Measurements from ENCODE around the gene TPSAB1. TPM values are rescaled to one million over a fixed set of nuclear protein-coding genes. Genes with fewer than 3 reads are reported as not detected.
"Not testable (repeated sequence)": the region's sequence is repeated elsewhere in the genome, so short reads cannot be mapped to it uniquely, and the experiment has no call there.

TPSAB1 gene
- 156 TPM for total RNA-seq
- polyA plus RNA-seq (ENCODE audit: insufficient read depth, low read depth, low replicate concordance) = 1.6 TPM
- long read RNA-seq, donor 1 = 0 reads
- long read RNA-seq, donor 2 = 0 reads
- long read RNA-seq, donor 3 = 0 reads
- long read RNA-seq, donor 4 = 0 reads
- long read RNA-seq, donor 5 = 0 reads
- long read RNA-seq, donor 6 = 0 reads
- long read RNA-seq, donor 7, transcript TPSAB1-201 (6 exons, 1,175 nt) = major isoform, 24 of 68 reads
- long read RNA-seq, donor 7, transcript TPSAB1-202 (5 exons, 1,357 nt) = minor isoform, 13 of 68 reads
- long read RNA-seq, donor 7, partial matches to known transcripts = 19 of 68 reads
- long read RNA-seq, donor 7, other reads (novel, unspliced or antisense) = 11 of 68 reads
- long read RNA-seq, donor 8 = 0 reads
- long read RNA-seq, donor 9 = 0 reads
- long read RNA-seq, donor 10 = 0 reads

- H3K36me3 ChIP-seq (ENCODE audit: control insufficient read depth in 2 of 3, insufficient read depth in 3 of 3, low read length in 3 of 3); H3K9ac ChIP-seq (ENCODE audit: low read length in 3 of 3); H3K4me3 ChIP-seq (ENCODE audit: low read length in 3 of 3); FAIRE-seq; H3K27ac ChIP-seq (ENCODE audit: low read depth in 2 of 2, low read length in 2 of 2); intact Hi-C loops (cut with DNase I); H3K4me1 ChIP-seq (ENCODE audit: control insufficient read depth in 2 of 3, insufficient read depth in 2 of 3, low read depth in 1 of 3, low read length in 3 of 3); H3K9me3 ChIP-seq (ENCODE audit: control insufficient read depth in 2 of 3, insufficient read depth in 1 of 3, low read length in 3 of 3); H3K27me3 ChIP-seq (ENCODE audit: control insufficient read depth, insufficient read depth, low read length): not testable (repeated sequence)
- peak in 1 of 5 donors; percentile 55 for DNase-seq
Measured at GRCh38 chr16:1240436-1240835, at the start of gene TPSAB1. TPSAB1 (plus strand) TSS chr16:1240705; CDS start chr16:1240939, 234 bp downstream.

GRCh38 chr16:1190789-1191188, 49.7 kb upstream of the TPSAB1 start:
- H3K9me3 ChIP-seq (ENCODE audit: control insufficient read depth in 2 of 3, insufficient read depth in 1 of 3, low read length in 3 of 3); H3K27ac ChIP-seq (ENCODE audit: low read depth in 2 of 2, low read length in 2 of 2); DNase-seq; H3K4me3 ChIP-seq (ENCODE audit: low read length in 3 of 3); intact Hi-C loops (cut with DNase I); H3K27me3 ChIP-seq (ENCODE audit: control insufficient read depth, insufficient read depth, low read length); FAIRE-seq; H3K9ac ChIP-seq (ENCODE audit: low read length in 3 of 3); H3K36me3 ChIP-seq (ENCODE audit: control insufficient read depth in 2 of 3, insufficient read depth in 3 of 3, low read length in 3 of 3): not testable (repeated sequence)
- H3K4me1 ChIP-seq (ENCODE audit: control insufficient read depth in 2 of 3, insufficient read depth in 2 of 3, low read depth in 1 of 3, low read length in 3 of 3) = peaks cover 0 to 19% (median 9%) of the 10 kb centered on the region in 3 donors

- Histone ChIP-seq H3K9me3 (ENCODE audit: control insufficient read depth in 2 of 3, insufficient read depth in 1 of 3, low read length in 3 of 3) (no peaks in the 10 kb centered on the region), H3K27ac (ENCODE audit: low read depth in 2 of 2, low read length in 2 of 2) (peak overlapping the region; percentile 13 to 26), H3K4me1 (ENCODE audit: control insufficient read depth in 2 of 3, insufficient read depth in 2 of 3, low read depth in 1 of 3, low read length in 3 of 3) (peaks cover 0 to 21% (median 9%) of the 10 kb centered on the region in 3 donors), H3K27me3 (ENCODE audit: control insufficient read depth, insufficient read depth, low read length) (no peaks in the 10 kb centered on the region), H3K4me3 (ENCODE audit: low read length in 3 of 3) (no peak overlapping the region), H3K9ac (ENCODE audit: low read length in 3 of 3) (peak overlapping the region in 1 of 3 donors; percentile 19), H3K36me3 (ENCODE audit: control insufficient read depth in 2 of 3, insufficient read depth in 3 of 3, low read length in 3 of 3) (no peaks in the 10 kb centered on the region)
- FAIRE-seq = no peak
- DNase-seq = no peak
- intact Hi-C loops (cut with DNase I) = no loop called here
- TF ChIP-seq CTCF (IDR thresholded peaks at IDR 0.05; ENCODE audit: borderline replicate concordance, extremely low read depth, insufficient read depth) = no peak
Measured at GRCh38 chr16:1192384-1193073, 48.0 kb upstream of the TPSAB1 start.

- no peak for FAIRE-seq
- intact Hi-C loops (cut with DNase I) = no loop called here
Measured at GRCh38 chr16:1193143-1193824, 47.2 kb upstream of the TPSAB1 start.

More at GRCh38 chr16:1193143-1193824, 47.2 kb upstream of the TPSAB1 start:
- DNase-seq = peak in 3 of 5 donors; percentile 40 to 60 (median 50)
- H3K27ac ChIP-seq (ENCODE audit: low read depth in 2 of 2, low read length in 2 of 2) = peak overlapping the region; percentile 13 to 26
- no peaks in the 10 kb centered on the region for H3K36me3 ChIP-seq (ENCODE audit: control insufficient read depth in 2 of 3, insufficient read depth in 3 of 3, low read length in 3 of 3)
- no peaks in the 10 kb centered on the region for H3K9me3 ChIP-seq (ENCODE audit: control insufficient read depth in 2 of 3, insufficient read depth in 1 of 3, low read length in 3 of 3)
- peaks cover 0 to 21% (median 9%) of the 10 kb centered on the region in 3 donors for H3K4me1 ChIP-seq (ENCODE audit: control insufficient read depth in 2 of 3, insufficient read depth in 2 of 3, low read depth in 1 of 3, low read length in 3 of 3)
- H3K4me3 ChIP-seq (ENCODE audit: low read length in 3 of 3) = no peak overlapping the region
- H3K27me3 ChIP-seq (ENCODE audit: control insufficient read depth, insufficient read depth, low read length) = no peaks in the 10 kb centered on the region
- peak overlapping the region in 1 of 3 donors; percentile 19 for H3K9ac ChIP-seq (ENCODE audit: low read length in 3 of 3)
- TF ChIP-seq CTCF (IDR thresholded peaks at IDR 0.05; ENCODE audit: borderline replicate concordance, extremely low read depth, insufficient read depth) = peak; percentile 16

Data from kidney (tissue), 22 donors.